Measurements from ENCODE around the gene SYNDIG1.

Gene SYNDIG1

GRCh38 chr20:24703284-24703610 is 233.8 kb downstream of the SYNDIG1 start:
- Histone ChIP-seq H3K9me3 (ENCODE audit: low read depth, low read length) (no peaks in the 10 kb centered on the region), H3K27ac (no peak overlapping the region), H3K36me3 (ENCODE audit: insufficient read depth, low read length) (no peaks in the 10 kb centered on the region), H3K4me3 (no peak overlapping the region), H3K9ac (ENCODE audit: insufficient read length) (no peak overlapping the region)
- TF ChIP-seq EZH2 (IDR thresholded peaks at IDR 0.05) (no peak), FOXP2 (optimal IDR thresholded peaks at IDR 0.05; ENCODE audit: control extremely low read depth, extremely low read length, insufficient read depth) (no peak), POLR2AphosphoS5 (IDR thresholded peaks at IDR 0.05; ENCODE audit: borderline replicate concordance, low read depth, low read length) (no peak)
- DNase-seq (ENCODE audit: low read depth, low spot score): no peak

DNA sequence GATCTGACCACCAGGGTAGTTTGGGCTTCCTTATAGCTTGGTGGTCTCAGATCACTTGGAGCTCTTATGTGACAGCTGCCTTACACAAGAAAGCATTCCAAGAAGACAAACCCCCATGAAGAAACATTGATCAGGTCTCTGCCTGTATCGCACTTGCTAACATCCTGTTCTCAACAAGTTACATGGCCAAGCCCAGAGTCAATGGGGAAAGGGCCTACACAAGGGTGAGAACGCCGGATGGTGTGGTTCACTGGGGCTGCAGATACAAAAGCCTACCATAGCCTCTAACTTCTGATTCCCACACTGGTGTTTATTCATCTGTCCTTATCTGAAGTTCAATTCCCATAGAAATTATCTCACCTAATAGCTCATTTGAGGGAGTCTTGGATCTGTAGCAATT is 235.5 kb downstream of the SYNDIG1 start:
- TF ChIP-seq EZH2 (IDR thresholded peaks at IDR 0.05): no peak

DNA sequence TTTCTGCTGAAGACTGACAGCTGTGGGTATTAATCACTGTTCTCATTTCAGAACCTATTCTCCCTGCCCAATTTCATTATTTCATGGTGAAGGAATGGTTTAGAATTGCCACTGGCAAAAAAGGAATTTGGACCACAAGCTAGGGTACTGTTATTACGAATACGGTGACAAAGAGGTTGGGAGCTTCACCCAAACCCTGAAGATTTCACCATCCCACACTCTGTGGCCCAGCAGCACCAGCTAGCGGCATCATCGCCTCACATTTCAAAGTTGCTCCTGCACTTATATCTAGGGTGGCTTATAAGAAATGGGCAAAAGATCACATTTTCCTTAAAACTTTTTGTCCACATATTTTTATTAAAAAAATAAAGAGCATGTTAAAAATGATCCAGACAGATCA is 236.1 kb downstream of the SYNDIG1 start:
- TF ChIP-seq FOXP2 (optimal IDR thresholded peaks at IDR 0.05; ENCODE audit: control extremely low read depth, extremely low read length, insufficient read depth): no peak
- no peak for TF ChIP-seq POLR2AphosphoS5 (IDR thresholded peaks at IDR 0.05; ENCODE audit: borderline replicate concordance, low read depth, low read length)
- no peak for TF ChIP-seq EZH2 (IDR thresholded peaks at IDR 0.05)
- no peaks in the 10 kb centered on the region for H3K36me3 ChIP-seq (ENCODE audit: insufficient read depth, low read length)
- DNase-seq (ENCODE audit: low read depth, low spot score): no peak
- H3K9ac ChIP-seq (ENCODE audit: insufficient read length): no peak overlapping the region
- no peak overlapping the region for H3K4me3 ChIP-seq
- H3K27ac ChIP-seq: no peak overlapping the region
- no peaks in the 10 kb centered on the region for H3K9me3 ChIP-seq (ENCODE audit: low read depth, low read length)

More for the DNA sequence above, 235.5 kb downstream of the SYNDIG1 start:
- no peak overlapping the region for H3K9ac ChIP-seq (ENCODE audit: insufficient read length)
- H3K27ac ChIP-seq: no peak overlapping the region
- H3K4me3 ChIP-seq: no peak overlapping the region
- DNase-seq (ENCODE audit: low read depth, low spot score): no peak
- H3K36me3 ChIP-seq (ENCODE audit: insufficient read depth, low read length): no peaks in the 10 kb centered on the region
- H3K9me3 ChIP-seq (ENCODE audit: low read depth, low read length): no peaks in the 10 kb centered on the region

DNA sequence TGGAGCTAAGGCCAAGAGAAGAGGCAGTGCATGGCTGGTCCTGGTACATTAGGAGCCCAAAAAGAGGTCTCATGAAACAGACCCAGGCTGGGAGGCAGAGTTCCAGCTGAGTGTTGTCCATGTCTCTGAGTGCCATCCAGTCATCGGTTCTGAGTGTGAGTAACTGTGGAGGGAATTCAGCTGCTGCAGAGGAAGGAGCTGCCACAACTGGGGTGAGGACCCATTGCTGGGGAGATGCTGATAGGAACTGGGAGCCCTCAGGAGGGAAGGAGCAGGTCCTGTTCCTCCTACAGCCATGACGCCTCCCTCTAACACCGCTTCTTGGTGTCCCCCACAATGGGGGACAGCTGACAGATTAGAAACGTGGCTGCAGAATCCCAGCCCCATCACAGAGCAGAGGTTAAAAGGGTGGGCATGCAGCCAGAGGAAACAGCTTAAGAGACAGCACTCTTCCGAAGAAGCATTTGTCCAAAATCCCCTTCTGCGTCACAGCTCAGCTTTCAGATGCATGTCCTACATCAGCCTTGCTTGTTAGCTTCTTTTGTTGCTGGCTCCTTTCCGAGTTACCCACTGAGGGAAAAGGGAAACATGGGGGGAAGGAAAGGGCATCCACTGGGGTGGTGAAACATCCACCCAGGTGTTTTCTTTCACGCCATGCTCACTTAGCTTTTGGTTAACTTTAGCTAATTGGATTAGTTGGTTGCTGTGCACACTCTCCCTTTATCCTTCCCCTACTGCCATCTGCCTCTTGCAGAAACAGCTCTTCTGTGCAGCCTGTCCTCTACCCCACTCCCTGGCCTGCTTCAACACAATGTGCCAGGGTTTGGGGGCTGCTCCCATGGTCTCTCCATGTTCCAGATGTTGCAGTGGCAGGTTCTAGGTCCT is 239.2 kb downstream of the SYNDIG1 start:
- Histone ChIP-seq H3K4me3 (no peak overlapping the region), H3K36me3 (ENCODE audit: insufficient read depth, low read length) (no peaks in the 10 kb centered on the region), H3K27ac (no peak overlapping the region), H3K9me3 (ENCODE audit: low read depth, low read length) (no peaks in the 10 kb centered on the region), H3K9ac (ENCODE audit: insufficient read length) (no peak overlapping the region)
- no peak for TF ChIP-seq POLR2AphosphoS5 (IDR thresholded peaks at IDR 0.05; ENCODE audit: borderline replicate concordance, low read depth, low read length)
- TF ChIP-seq FOXP2 (optimal IDR thresholded peaks at IDR 0.05; ENCODE audit: control extremely low read depth, extremely low read length, insufficient read depth): no peak
- no peak for TF ChIP-seq EZH2 (IDR thresholded peaks at IDR 0.05)
- no peak for DNase-seq (ENCODE audit: low read depth, low spot score)
